Gastroesophageal sphincter (tissue), 4 donors: ENCODE data around the gene ENTREP3. TPM values are rescaled to one million over a fixed set of nuclear protein-coding genes. Genes with fewer than 3 reads are reported as not detected.

Source experiments
- ATAC-seq: fragments of 150-250 bp; one replicate; pipeline ENCODE4 v1.9.1; 2016; ENCODE audit warnings: mild to moderate bottlenecking, moderate library complexity
- H3K27ac ChIP-seq, 4 donors: fragments of 200-600 bp; sonication (generic) in 3 of 4; 1 replicate in 3 of 4; 2 replicates in 1 of 4; pipeline ENCODE4 v1.5.1; 2016 to 2019
- H3K27me3 ChIP-seq: fragments of 200-600 bp; sonication (generic); one replicate; pipeline ENCODE4 v1.5.1; 2019
- H3K36me3 ChIP-seq, 2 donors: fragments of 200-600 bp; sonication (generic); one replicate each; pipeline ENCODE4 v1.5.1; 2019; ENCODE audit warnings: control low read depth in 1 of 2
- H3K4me1 ChIP-seq, 3 donors: fragments of 200-600 bp; sonication (generic); 1 replicate in 2 of 3; 2 replicates in 1 of 3; pipeline ENCODE4 v1.5.1; 2016 to 2019; ENCODE audit warnings: control low read depth in 2 of 3
- H3K4me3 ChIP-seq, 2 donors: fragments of 200-600 bp; sonication (generic); one replicate each; pipeline ENCODE4 v1.5.1; 2019; ENCODE audit warnings: mild to moderate bottlenecking in 1 of 2, moderate library complexity in 1 of 2
- H3K9me3 ChIP-seq, 3 donors: fragments of 200-600 bp; sonication (generic); one replicate each; pipeline ENCODE4 v1.5.1; 2017 to 2019; ENCODE audit warnings: control low read depth in 2 of 3
- CTCF ChIP-seq, 4 experiments: fragments of 200-600 bp in 2 of 4; fragments of 450-650 bp in 2 of 4; sonication (generic) in 1 of 4; IDR thresholded peaks; one replicate each; pipeline ENCODE4 v1.5.1; 2017 to 2019; ENCODE audit warnings: antibody characterized with exemption in 4 of 4, mild to moderate bottlenecking in 2 of 4, moderate library complexity in 2 of 4
- EP300 ChIP-seq: sonication (generic); formaldehyde crosslinking; IDR thresholded peaks from one replicate; pipeline ENCODE4 v1.6.1; 2017; ENCODE audit warnings: antibody characterized with exemption, mild to moderate bottlenecking
- POLR2A ChIP-seq, 2 donors: fragments of 450-650 bp; IDR thresholded peaks; one replicate each; pipeline ENCODE4 v1.6.1; 2017; ENCODE audit warnings: antibody characterized with exemption in 2 of 2, mild to moderate bottlenecking in 2 of 2, moderate library complexity in 1 of 2
- POLR2AphosphoS5 ChIP-seq: sonication (generic); formaldehyde crosslinking; IDR thresholded peaks from one replicate; pipeline ENCODE4 v1.6.1; 2017; ENCODE audit warnings: antibody characterized with exemption
- WGBS, 2 donors: methylation state at CpG; one replicate each; pipeline ENCODE4 v1.1.5; 2018; ENCODE audit warnings: low coverage in 1 of 2; 5-methylcytosine and 5-hydroxymethylcytosine counted together
- total RNA-seq, 4 donors: library from RNA; depleted of rRNA; stranded (reverse); fragments of >200 nt; gene quantifications; one replicate each; pipeline ENCODE4 v1.1.0, GENCODE V29; 2016

The ENTREP3 gene
- total RNA-seq, 4 donors from 2014 or later = 11.4 to 35.3 (median 22.1) TPM

- 89 to 93% methylated on average over 3 to 4 of the region's 18 CpGs for WGBS, 2 donors
- no peaks in the 10 kb centered on the region for H3K9me3 ChIP-seq
- ATAC-seq = no peak
- H3K4me3 ChIP-seq = no peak overlapping the region
- peaks cover 0 to 13% of the 10 kb centered on the region in 2 donors for H3K36me3 ChIP-seq
- H3K4me1 ChIP-seq = no peaks in the 10 kb centered on the region
- no peaks in the 10 kb centered on the region for H3K27me3 ChIP-seq
- H3K27ac ChIP-seq = no peak overlapping the region
- TF ChIP-seq EP300 = no peak
- TF ChIP-seq POLR2A (IDR thresholded peaks at IDR 0.05) = no peak
- no peak for TF ChIP-seq POLR2AphosphoS5
- TF ChIP-seq CTCF (IDR thresholded peaks at IDR 0.05) = no peak
Observed at GRCh38 chr1:155285631-155286044, 30.4 kb upstream of the ENTREP3 start.

- no peak for ATAC-seq
- TF ChIP-seq POLR2AphosphoS5 = no peak
- TF ChIP-seq POLR2A (IDR thresholded peaks at IDR 0.05) = no peak
- no peak for TF ChIP-seq EP300
- TF ChIP-seq CTCF (IDR thresholded peaks at IDR 0.05) = no peak
- Histone ChIP-seq H3K4me3 (no peak overlapping the region), H3K27ac (no peak overlapping the region), H3K27me3 (no peaks in the 10 kb centered on the region), H3K36me3 (peaks cover 0 to 13% of the 10 kb centered on the region in 2 donors), H3K9me3 (no peaks in the 10 kb centered on the region), H3K4me1 (no peaks in the 10 kb centered on the region)
- WGBS, 2 donors = 90 to 100% methylated on average over 1 to 8 of the region's 14 CpGs
Observed at GRCh38 chr1:155285063-155285462, 29.8 kb upstream of the ENTREP3 start.

GRCh38 chr1:155284476-155284875, 29.2 kb upstream of the ENTREP3 start:
- ATAC-seq = no peak
- no peaks in the 10 kb centered on the region for H3K27me3 ChIP-seq
- 89 to 92% methylated on average over 9 to 10 of the region's 12 CpGs for WGBS, 2 donors
- H3K9me3 ChIP-seq = no peaks in the 10 kb centered on the region
- no peak for TF ChIP-seq POLR2A (IDR thresholded peaks at IDR 0.05)
- TF ChIP-seq POLR2AphosphoS5 = no peak
- TF ChIP-seq CTCF (IDR thresholded peaks at IDR 0.05) = no peak
- TF ChIP-seq EP300 = no peak
- H3K4me1 ChIP-seq = no peaks in the 10 kb centered on the region
- H3K36me3 ChIP-seq = peaks cover 0 to 13% of the 10 kb centered on the region in 2 donors
- no peak overlapping the region for H3K27ac ChIP-seq
- no peak overlapping the region for H3K4me3 ChIP-seq

- Histone ChIP-seq H3K4me1 (peaks cover 0 to 13% (median 10%) of the 10 kb centered on the region in 3 donors), H3K9me3 (no peaks in the 10 kb centered on the region), H3K4me3 (no peak overlapping the region), H3K36me3 (peaks cover 0 to 7% of the 10 kb centered on the region in 2 donors), H3K27ac (no peak overlapping the region), H3K27me3 (no peaks in the 10 kb centered on the region)
- TF ChIP-seq POLR2A (IDR thresholded peaks at IDR 0.05) (no peak), EP300 (no peak), CTCF (IDR thresholded peaks at IDR 0.05) (no peak), POLR2AphosphoS5 (no peak)
- WGBS, 2 donors = 92 to 100% methylated on average over 4 to 5 of the region's 29 CpGs
- no peak for ATAC-seq
Observed at GRCh38 chr1:155282488-155283091, 27.3 kb upstream of the ENTREP3 start.

- TF ChIP-seq POLR2AphosphoS5 (no peak), POLR2A (IDR thresholded peaks at IDR 0.05) (no peak), CTCF (IDR thresholded peaks at IDR 0.05) (no peak), EP300 (no peak)
- WGBS, 2 donors = no CpG with 5 or more reads among the region's 2 CpGs
- Histone ChIP-seq H3K36me3 (peaks cover 0 to 6% of the 10 kb centered on the region in 2 donors), H3K4me3 (no peak overlapping the region), H3K27me3 (no peaks in the 10 kb centered on the region), H3K9me3 (no peaks in the 10 kb centered on the region), H3K4me1 (peaks cover 0 to 24% (median 15%) of the 10 kb centered on the region in 3 donors), H3K27ac (no peak overlapping the region)
- no peak for ATAC-seq
Observed at GRCh38 chr1:155279268-155279667, 24.0 kb upstream of the ENTREP3 start.
